ENCODE data around the gene BLOC1S1.

BLOC1S1 gene

GRCh38 chr12:55679691-55680090, 36.2 kb upstream of the BLOC1S1 start:
- H3K4me3 ChIP-seq (replicated peaks; ENCODE audit: low read depth, low read length) = no peak overlapping the region

GRCh38 chr12:55681142-55682077, 34.4 kb upstream of the BLOC1S1 start:
- peak; percentile 48 for DNase-seq (ENCODE audit: extremely low read depth, low read depth)
- H3K4me3 ChIP-seq (replicated peaks; ENCODE audit: low read depth, low read length) = peak overlapping the region; percentile 34
- TF ChIP-seq CTCF (IDR thresholded peaks at IDR 0.05; ENCODE audit: low read depth, low read length, missing control alignments) = peak; percentile 46

More at GRCh38 chr12:55679691-55680090, 36.2 kb upstream of the BLOC1S1 start:
- no peak for DNase-seq (ENCODE audit: extremely low read depth, low read depth)
- no peak for TF ChIP-seq CTCF (IDR thresholded peaks at IDR 0.05; ENCODE audit: low read depth, low read length, missing control alignments)

- DNase-seq (ENCODE audit: extremely low read depth, low read depth) = no peak
- TF ChIP-seq CTCF (IDR thresholded peaks at IDR 0.05; ENCODE audit: low read depth, low read length, missing control alignments) = no peak
- H3K4me3 ChIP-seq (replicated peaks; ENCODE audit: low read depth, low read length) = peak overlapping the region; percentile 34
These were observed 33.6 kb upstream of the BLOC1S1 start for GRCh38 chr12:55682087-55682796.

GRCh38 chr12:55683676-55684075, 32.2 kb upstream of the BLOC1S1 start:
- TF ChIP-seq CTCF (IDR thresholded peaks at IDR 0.05; ENCODE audit: low read depth, low read length, missing control alignments) = no peak
- DNase-seq (ENCODE audit: extremely low read depth, low read depth) = no peak
- H3K4me3 ChIP-seq (replicated peaks; ENCODE audit: low read depth, low read length) = no peak overlapping the region

- no peak for DNase-seq (ENCODE audit: extremely low read depth, low read depth)
- no peak for TF ChIP-seq CTCF (IDR thresholded peaks at IDR 0.05; ENCODE audit: low read depth, low read length, missing control alignments)
- no peak overlapping the region for H3K4me3 ChIP-seq (replicated peaks; ENCODE audit: low read depth, low read length)
These were observed 31.0 kb upstream of the BLOC1S1 start for GRCh38 chr12:55684761-55685370.

GRCh38 chr12:55685671-55686070, 30.2 kb upstream of the BLOC1S1 start:
- H3K4me3 ChIP-seq (replicated peaks; ENCODE audit: low read depth, low read length) = no peak overlapping the region
- no peak for DNase-seq (ENCODE audit: extremely low read depth, low read depth)
- TF ChIP-seq CTCF (IDR thresholded peaks at IDR 0.05; ENCODE audit: low read depth, low read length, missing control alignments) = no peak

Measured in HFF-Myc (cell line).